Measurements from ENCODE around the gene FILIP1. TPM values are rescaled to one million over a fixed set of nuclear protein-coding genes. Genes with fewer than 3 reads are reported as not detected.

Gene FILIP1
- total and polyA plus RNA-seq, 2 of the 4 experiments (the other 2 are of a cell fraction): under 0.01 to 0.03 TPM

DNA sequence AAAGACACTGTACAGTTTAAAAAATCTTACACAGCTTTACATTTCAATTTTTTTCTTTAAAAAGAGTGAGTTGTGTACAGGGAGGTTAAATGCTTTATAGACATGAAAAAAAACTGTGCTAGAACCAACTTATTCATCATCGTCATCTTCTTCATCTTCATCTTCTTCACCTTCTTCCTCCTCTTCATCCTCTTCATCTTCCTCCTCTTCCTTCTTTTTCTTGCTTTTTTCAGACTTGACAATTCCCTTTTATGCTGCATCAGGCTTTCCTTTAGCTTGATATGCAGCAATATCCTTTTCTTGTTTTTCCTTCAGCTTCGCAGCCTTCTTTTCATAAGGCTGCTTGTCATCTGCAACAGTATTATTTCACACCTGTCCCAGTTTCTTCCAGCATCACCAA is 174.7 kb downstream of the FILIP1 start:
- Histone ChIP-seq H3K27ac (ENCODE audit: insufficient read depth, low read length) (no peak overlapping the region), H3K36me3 (ENCODE audit: control insufficient read depth, insufficient read depth, low read length) (no peaks in the 10 kb centered on the region), H4K20me1 (ENCODE audit: insufficient read depth, low read length) (no peaks in the 10 kb centered on the region), H2BK5ac (ENCODE audit: low read depth, low read length, poor library complexity, severe bottlenecking) (no peak overlapping the region), H2AFZ (replicated peaks; ENCODE audit: low read length, poor library complexity) (no peak overlapping the region), H3K23ac (ENCODE audit: low read depth, low read length) (no peak overlapping the region), H4K91ac (ENCODE audit: insufficient read depth, low read depth, low read length) (no peak overlapping the region), H3K9ac (ENCODE audit: low read depth, low read length) (no peak overlapping the region), H3K27me3 (ENCODE audit: control insufficient read depth, insufficient read depth, low read length) (peaks cover 3% of the 10 kb centered on the region; the same call in 1 of the 2 replicates), H3K56ac (ENCODE audit: extremely low read depth, insufficient read depth, low read length) (no peak overlapping the region), H3K14ac (replicated peaks; ENCODE audit: low read depth, low read length) (no peak overlapping the region), H3K18ac (ENCODE audit: low read depth, low read length) (no peak overlapping the region), H2AK5ac (ENCODE audit: low read depth, low read length) (no peak overlapping the region), H4K8ac (ENCODE audit: low read depth in 2 of 2, low read length in 2 of 2) (no peak overlapping the region), H2BK15ac (ENCODE audit: low read depth, low read length) (no peak overlapping the region), H2BK120ac (ENCODE audit: low read depth, low read length) (no peak overlapping the region), H3K4me1 (ENCODE audit: control insufficient read depth, insufficient read depth, low read length) (peaks cover 3% of the 10 kb centered on the region), H3K9me1 (ENCODE audit: insufficient read depth, low read length) (no peaks in the 10 kb centered on the region), H2AK9ac (replicated peaks; ENCODE audit: low read depth, low read length, poor library complexity) (no peak overlapping the region), H3K79me1 (ENCODE audit: low read depth in 1 of 2, low read length in 2 of 2) (no peaks in the 10 kb centered on the region), H3K4me2 (ENCODE audit: low read depth, low read length) (no peak overlapping the region), H3K9me3 (ENCODE audit: control insufficient read depth, insufficient read depth, low read length) (no peaks in the 10 kb centered on the region), H2BK20ac (ENCODE audit: low read depth, low read length) (no peak overlapping the region), H3K4me3 (ENCODE audit: insufficient read depth, low read depth, low read length) (no peak overlapping the region), H4K5ac (ENCODE audit: low read depth, low read length) (no peak overlapping the region), H3K4ac (ENCODE audit: low read depth, low read length) (no peak overlapping the region)
- TF ChIP-seq RAD21 (IDR thresholded peaks at IDR 0.05; ENCODE audit: low read length) (no peak), USF2 (IDR thresholded peaks at IDR 0.05; ENCODE audit: low read depth, low read length) (no peak), RCOR1 (IDR thresholded peaks at IDR 0.05; ENCODE audit: insufficient replicate concordance, low read length) (no peak), NFE2L2 (IDR thresholded peaks at IDR 0.05; ENCODE audit: low read depth, low read length) (no peak), MAZ (IDR thresholded peaks at IDR 0.05; ENCODE audit: borderline replicate concordance, low read depth, low read length) (no peak), BHLHE40 (IDR thresholded peaks at IDR 0.05; ENCODE audit: low read depth, low read length) (no peak), MXI1 (IDR thresholded peaks at IDR 0.05; ENCODE audit: borderline replicate concordance, low read depth, low read length) (no peak), ELK1 (IDR thresholded peaks at IDR 0.05; ENCODE audit: borderline replicate concordance, low read depth, low read length) (no peak), CEBPB (IDR thresholded peaks at IDR 0.05; ENCODE audit: low read depth, low read length) (no peak), SMC3 (IDR thresholded peaks at IDR 0.05; ENCODE audit: low read depth, low read length) (no peak), FOS (IDR thresholded peaks at IDR 0.05; ENCODE audit: low read depth, low read length) (no peak), RFX5 (IDR thresholded peaks at IDR 0.05; ENCODE audit: low read depth, low read length) (no peak), MAFK (IDR thresholded peaks at IDR 0.05; ENCODE audit: low read depth, low read length) (no peak), POLR2A (IDR thresholded peaks at IDR 0.05; ENCODE audit: low read depth, low read length) (no peak), CHD1 (IDR thresholded peaks at IDR 0.05; ENCODE audit: low read depth, low read length) (no peak)
- TF ChIP-seq, protein P1, sequence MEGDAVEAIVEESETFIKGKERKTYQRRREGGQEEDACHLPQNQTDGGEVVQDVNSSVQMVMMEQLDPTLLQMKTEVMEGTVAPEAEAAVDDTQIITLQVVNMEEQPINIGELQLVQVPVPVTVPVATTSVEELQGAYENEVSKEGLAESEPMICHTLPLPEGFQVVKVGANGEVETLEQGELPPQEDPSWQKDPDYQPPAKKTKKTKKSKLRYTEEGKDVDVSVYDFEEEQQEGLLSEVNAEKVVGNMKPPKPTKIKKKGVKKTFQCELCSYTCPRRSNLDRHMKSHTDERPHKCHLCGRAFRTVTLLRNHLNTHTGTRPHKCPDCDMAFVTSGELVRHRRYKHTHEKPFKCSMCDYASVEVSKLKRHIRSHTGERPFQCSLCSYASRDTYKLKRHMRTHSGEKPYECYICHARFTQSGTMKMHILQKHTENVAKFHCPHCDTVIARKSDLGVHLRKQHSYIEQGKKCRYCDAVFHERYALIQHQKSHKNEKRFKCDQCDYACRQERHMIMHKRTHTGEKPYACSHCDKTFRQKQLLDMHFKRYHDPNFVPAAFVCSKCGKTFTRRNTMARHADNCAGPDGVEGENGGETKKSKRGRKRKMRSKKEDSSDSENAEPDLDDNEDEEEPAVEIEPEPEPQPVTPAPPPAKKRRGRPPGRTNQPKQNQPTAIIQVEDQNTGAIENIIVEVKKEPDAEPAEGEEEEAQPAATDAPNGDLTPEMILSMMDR (conservative IDR thresholded peaks at IDR 0.05; ENCODE audit: low read depth, low read length): no peak
- ChIA-PET POLR2A (ENCODE audit: unreplicated experiment) (no interaction called here), CTCF (no interaction called here)
- ATAC-seq (ENCODE audit: low read depth): no peak
- in situ Hi-C loops (cut with MboI; ENCODE audit: low sequenced_read_pairs): no loop called here
- WGBS, 2 experiments (ENCODE audit: extremely low coverage in 2 of 2, insufficient read length in 1 of 2): 100% methylated on average over 1 of the region's 2 CpGs; no CpG with 5 or more reads in 1 of the 2 experiments
- intact Hi-C loops (cut with micrococcal nuclease): no loop called here
- no TSS peak for BruUV-seq (replicated peaks)
- no peak for DNase-seq
- dilution Hi-C loops (cut with HindIII; ENCODE audit: low sequenced_read_pairs, unreplicated experiment): no loop called here

Measured in IMR-90 (cell line).